CD4-positive, alpha-beta memory T cell (primary cell): ENCODE results near the gene ZNF146. TPM values are rescaled to one million over a fixed set of nuclear protein-coding genes. Genes with fewer than 3 reads are reported as not detected.

Experiments used
- CTCF ChIA-PET: fragments of 350-600 bp; sonication (Branson Sonifier 250); formaldehyde crosslinking; loops from one replicate; lab custom pipeline; 2021; ENCODE audit warnings: inconsistent platforms; ENCODE audit not compliant: partially characterized antibody; lab: Charles Lee
- POLR2A ChIA-PET: fragments of 350-600 bp; sonication (Branson Sonifier 250); formaldehyde crosslinking; loops from one replicate; lab custom pipeline; 2021; ENCODE audit not compliant: partially characterized antibody; lab: Charles Lee
- DNase-seq, 5 donors: peaks; one replicate each; pipeline versions ENCODE4 v3.0.0 to v3.0.0-alpha.2; 2020 to 2022; ENCODE audit warnings: mixed read lengths in 1 of 5
- H3K27ac ChIP-seq: one replicate; pipeline ENCODE4 v1.7.0; 2013; ENCODE audit warnings: low read depth, low read length
- H3K27me3 ChIP-seq: 2 replicates; pipeline ENCODE4 v1.7.0; 2013; ENCODE audit warnings: mild to moderate bottlenecking, low read length, moderate library complexity; ENCODE audit not compliant: insufficient read depth
- H3K36me3 ChIP-seq: 2 replicates; pipeline ENCODE4 v1.7.0; 2013; ENCODE audit warnings: mild to moderate bottlenecking, low read length, moderate library complexity; ENCODE audit not compliant: insufficient read depth
- H3K4me1 ChIP-seq: 2 replicates; pipeline ENCODE4 v1.7.0; 2013; ENCODE audit warnings: mild to moderate bottlenecking, low read length, moderate library complexity; ENCODE audit not compliant: insufficient read depth
- H3K4me3 ChIP-seq, 2 donors: one replicate each; pipeline ENCODE4 v1.7.0; 2013; ENCODE audit warnings: low read length in 2 of 2, mild to moderate bottlenecking in 1 of 2
- H3K9me3 ChIP-seq, 2 donors: one replicate each; pipeline ENCODE4 v1.7.0; 2013; ENCODE audit warnings: low read length in 2 of 2, control low read depth in 1 of 2; ENCODE audit not compliant: control insufficient read depth in 1 of 2
- H3K27ac Mint-ChIP-seq, 7 donors: one replicate each; pipeline ENCODE4 v1.8.0; 2020 to 2021; ENCODE audit warnings: mixed read lengths in 7 of 7, mild to moderate bottlenecking in 6 of 7, inconsistent platforms in 3 of 7, moderate library complexity in 3 of 7
- H3K27me3 Mint-ChIP-seq, 2 donors: one replicate each; pipeline ENCODE4 v1.8.0; 2020 to 2021; ENCODE audit warnings: mixed read lengths in 2 of 2
- H3K36me3 Mint-ChIP-seq, 2 donors: one replicate each; pipeline ENCODE4 v1.8.0; 2020 to 2021; ENCODE audit warnings: mixed read lengths in 2 of 2, inconsistent platforms in 1 of 2, mild to moderate bottlenecking in 1 of 2
- H3K4me1 Mint-ChIP-seq, 4 donors: one replicate each; pipeline ENCODE4 v1.8.0; 2020 to 2021; ENCODE audit warnings: mixed read lengths in 4 of 4, mild to moderate bottlenecking in 1 of 4
- H3K4me3 Mint-ChIP-seq, 8 donors: one replicate each; pipeline ENCODE4 v1.8.0; 2020 to 2021; ENCODE audit warnings: mixed read lengths in 8 of 8, mild to moderate bottlenecking in 7 of 8, moderate library complexity in 6 of 8, inconsistent platforms in 3 of 8
- H3K9me3 Mint-ChIP-seq, 8 donors: one replicate each; pipeline ENCODE4 v1.8.0; 2020 to 2021; ENCODE audit warnings: mixed read lengths in 8 of 8, mild to moderate bottlenecking in 5 of 8, inconsistent platforms in 3 of 8, moderate library complexity in 1 of 8
- intact Hi-C: fragments of 100-400 bp; cut with micrococcal nuclease; formaldehyde crosslinking; loops from one replicate; pipeline ENCODE4 v1.15.1; 2023
- polyA plus RNA-seq, 2 donors: library from polyadenylated mRNA; unstranded; fragments of 300-500 nt; fragmentation: Illumina TruSeq; gene quantifications; one replicate each; pipeline ENCODE4 v1.2.3, GENCODE V29; 2021
- total RNA-seq, 2 experiments: library from RNA; stranded (reverse); gene quantifications; one replicate each; pipeline ENCODE4 v1.2.3, GENCODE V29; 2021

Gene ZNF146
- total and polyA plus RNA-seq, 4 experiments from 2014 or later: 39.1 to 84.9 (median 75.3) TPM

- peaks cover 0 to 5% of the 10 kb centered on the region in 2 donors for H3K9me3 ChIP-seq
- Mint-ChIP-seq H3K4me1 (peaks cover 0 to 3% (median 1%) of the 10 kb centered on the region in 4 donors), H3K4me3 (peak overlapping the region in 4 of 8 donors; percentile 4 to 63 (median 21)), H3K27me3 (no peaks in the 10 kb centered on the region), H3K27ac (no peak overlapping the region), H3K9me3 (peaks cover 3 to 80% (median 62%) of the 10 kb centered on the region in 8 donors), H3K36me3 (peaks cover 12 to 19% of the 10 kb centered on the region in 2 donors)
- intact Hi-C loops: no loop called here
- H3K4me3 ChIP-seq: no peak overlapping the region
- H3K36me3 ChIP-seq: no peaks in the 10 kb centered on the region
- DNase-seq: no peak
- H3K27me3 ChIP-seq: no peaks in the 10 kb centered on the region
- CTCF ChIA-PET: no interaction called here
- no peaks in the 10 kb centered on the region for H3K4me1 ChIP-seq
- POLR2A ChIA-PET: no interaction called here
- H3K27ac ChIP-seq: no peak overlapping the region
These were observed 31.1 kb downstream of the ZNF146 start for GRCh38 chr19:36246006-36246481.

- Histone ChIP-seq H3K4me3 (no peak overlapping the region), H3K27ac (no peak overlapping the region), H3K27me3 (no peaks in the 10 kb centered on the region), H3K9me3 (no peaks in the 10 kb centered on the region), H3K4me1 (no peaks in the 10 kb centered on the region), H3K36me3 (no peaks in the 10 kb centered on the region)
- CTCF ChIA-PET: no interaction called here
- Mint-ChIP-seq H3K4me1 (no peaks in the 10 kb centered on the region), H3K36me3 (peaks cover 8% of the 10 kb centered on the region in 2 donors), H3K27ac (no peak overlapping the region), H3K4me3 (no peak overlapping the region), H3K27me3 (no peaks in the 10 kb centered on the region), H3K9me3 (peaks cover 2 to 71% (median 53%) of the 10 kb centered on the region in 8 donors)
- DNase-seq: no peak
- POLR2A ChIA-PET: no interaction called here
- intact Hi-C loops: no loop called here
These were observed 37.1 kb downstream of the ZNF146 start for GRCh38 chr19:36252047-36252446.

- intact Hi-C loops: no loop called here
- Mint-ChIP-seq H3K27ac (no peak overlapping the region), H3K9me3 (peaks cover 2 to 65% (median 48%) of the 10 kb centered on the region in 8 donors), H3K4me3 (no peak overlapping the region), H3K36me3 (peaks cover 5 to 8% of the 10 kb centered on the region in 2 donors), H3K4me1 (no peaks in the 10 kb centered on the region), H3K27me3 (peaks cover 0 to 1% of the 10 kb centered on the region in 2 donors)
- no peaks in the 10 kb centered on the region for H3K9me3 ChIP-seq
- H3K4me3 ChIP-seq: no peak overlapping the region
- ChIA-PET POLR2A (no interaction called here), CTCF (no interaction called here)
- H3K27ac ChIP-seq: no peak overlapping the region
- H3K27me3 ChIP-seq: no peaks in the 10 kb centered on the region
- no peak for DNase-seq
- H3K4me1 ChIP-seq: no peaks in the 10 kb centered on the region
- H3K36me3 ChIP-seq: no peaks in the 10 kb centered on the region
These were observed 39.9 kb downstream of the ZNF146 start for GRCh38 chr19:36254848-36255247.

GRCh38 chr19:36255316-36255715 lies 40.4 kb downstream of the ZNF146 start:
- H3K4me3 ChIP-seq: no peak overlapping the region
- H3K27ac Mint-ChIP-seq: no peak overlapping the region
- peaks cover 5 to 8% of the 10 kb centered on the region in 2 donors for H3K36me3 Mint-ChIP-seq
- ChIA-PET POLR2A (no interaction called here), CTCF (no interaction called here)
- H3K9me3 ChIP-seq: no peaks in the 10 kb centered on the region
- H3K4me1 ChIP-seq: no peaks in the 10 kb centered on the region
- no peak overlapping the region for H3K4me3 Mint-ChIP-seq
- no peaks in the 10 kb centered on the region for H3K4me1 Mint-ChIP-seq
- H3K36me3 ChIP-seq: no peaks in the 10 kb centered on the region
- no peak for DNase-seq
- intact Hi-C loops: no loop called here
- peaks cover 2 to 61% (median 46%) of the 10 kb centered on the region in 8 donors for H3K9me3 Mint-ChIP-seq
- H3K27ac ChIP-seq: no peak overlapping the region
- H3K27me3 ChIP-seq: no peaks in the 10 kb centered on the region
- peaks cover 0 to 1% of the 10 kb centered on the region in 2 donors for H3K27me3 Mint-ChIP-seq

GRCh38 chr19:36256064-36256463 lies 41.2 kb downstream of the ZNF146 start:
- intact Hi-C loops: no loop called here

GRCh38 chr19:36256853-36257519 lies 42.1 kb downstream of the ZNF146 start:
- intact Hi-C loops: no loop called here
- no peaks in the 10 kb centered on the region for H3K9me3 ChIP-seq
- H3K27me3 Mint-ChIP-seq: peaks cover 0 to 1% of the 10 kb centered on the region in 2 donors
- H3K4me1 Mint-ChIP-seq: no peaks in the 10 kb centered on the region
- H3K36me3 Mint-ChIP-seq: peaks cover 2 to 8% of the 10 kb centered on the region in 2 donors
- H3K27ac ChIP-seq: no peak overlapping the region
- H3K4me3 Mint-ChIP-seq: no peak overlapping the region
- H3K27me3 ChIP-seq: no peaks in the 10 kb centered on the region
- no peak overlapping the region for H3K4me3 ChIP-seq
- H3K9me3 Mint-ChIP-seq: peaks cover 2 to 51% (median 36%) of the 10 kb centered on the region in 8 donors
- H3K4me1 ChIP-seq: no peaks in the 10 kb centered on the region
- H3K36me3 ChIP-seq: no peaks in the 10 kb centered on the region
- ChIA-PET POLR2A (no interaction called here), CTCF (no interaction called here)
- no peak overlapping the region for H3K27ac Mint-ChIP-seq
- no peak for DNase-seq

More at GRCh38 chr19:36256064-36256463, 41.2 kb downstream of the ZNF146 start:
- Histone ChIP-seq H3K36me3 (no peaks in the 10 kb centered on the region), H3K27ac (no peak overlapping the region), H3K9me3 (no peaks in the 10 kb centered on the region), H3K4me1 (no peaks in the 10 kb centered on the region), H3K27me3 (no peaks in the 10 kb centered on the region), H3K4me3 (no peak overlapping the region)
- H3K4me3 Mint-ChIP-seq: no peak overlapping the region
- H3K9me3 Mint-ChIP-seq: peaks cover 2 to 60% (median 45%) of the 10 kb centered on the region in 8 donors
- H3K27ac Mint-ChIP-seq: no peak overlapping the region
- no peak for DNase-seq
- peaks cover 0 to 1% of the 10 kb centered on the region in 2 donors for H3K27me3 Mint-ChIP-seq
- POLR2A ChIA-PET: no interaction called here
- CTCF ChIA-PET: no interaction called here
- no peaks in the 10 kb centered on the region for H3K4me1 Mint-ChIP-seq
- peaks cover 5 to 8% of the 10 kb centered on the region in 2 donors for H3K36me3 Mint-ChIP-seq

GRCh38 chr19:36257520-36257876 lies 42.6 kb downstream of the ZNF146 start:
- H3K4me1 Mint-ChIP-seq: no peaks in the 10 kb centered on the region
- H3K4me3 Mint-ChIP-seq: no peak overlapping the region
- peaks cover 2 to 8% of the 10 kb centered on the region in 2 donors for H3K36me3 Mint-ChIP-seq
- Histone ChIP-seq H3K9me3 (no peaks in the 10 kb centered on the region), H3K27me3 (no peaks in the 10 kb centered on the region), H3K27ac (no peak overlapping the region), H3K4me1 (no peaks in the 10 kb centered on the region), H3K36me3 (no peaks in the 10 kb centered on the region), H3K4me3 (no peak overlapping the region)
- intact Hi-C loops: no loop called here
- CTCF ChIA-PET: no interaction called here
- H3K27me3 Mint-ChIP-seq: peaks cover 0 to 1% of the 10 kb centered on the region in 2 donors
- H3K27ac Mint-ChIP-seq: no peak overlapping the region
- DNase-seq: no peak
- POLR2A ChIA-PET: no interaction called here
- H3K9me3 Mint-ChIP-seq: peaks cover 2 to 46% (median 33%) of the 10 kb centered on the region in 8 donors
